NB4 (cell line): Measurements from ENCODE around the gene NOC2L.

Experiments used
- MYC ChIP-seq: IDR thresholded peaks from 2 replicates; pipeline ENCODE4 v1.6.1; 2011; ENCODE audit warnings: low read depth, low read length
- POLR2A ChIP-seq: IDR thresholded peaks from 2 replicates; pipeline ENCODE4 v1.6.1; 2011; ENCODE audit warnings: mild to moderate bottlenecking; ENCODE audit not compliant: insufficient read length; ENCODE audit errors: extremely low read depth
- TF ChIP-seq, protein P1 (sequence below): IDR thresholded peaks from one replicate; pipeline ENCODE4 v1.5.1; 2012; ENCODE audit warnings: low read depth, low read length
- TF ChIP-seq, protein P2 (sequence below): IDR thresholded peaks from 2 replicates; pipeline ENCODE4 v1.6.1; 2011; ENCODE audit warnings: low read depth, low read length

DNA sequence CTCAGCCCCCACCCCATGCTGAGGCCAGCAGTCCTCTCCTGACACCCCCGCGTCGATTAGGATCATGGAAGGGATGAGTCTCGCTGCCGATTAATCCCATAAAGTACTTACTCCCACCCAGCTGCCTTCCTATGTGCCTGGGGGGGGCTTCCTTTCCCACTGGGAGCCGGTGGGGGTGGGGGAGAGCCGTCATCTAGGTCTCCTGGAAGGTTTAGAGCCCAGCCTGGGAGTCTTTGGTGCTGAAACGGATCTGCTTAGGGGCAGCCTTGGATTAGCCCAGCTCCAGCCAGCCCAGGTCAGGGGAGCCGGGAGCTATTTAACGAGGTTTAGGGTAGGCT is 25.5 kb downstream of the NOC2L start:
- TF ChIP-seq, protein P1, sequence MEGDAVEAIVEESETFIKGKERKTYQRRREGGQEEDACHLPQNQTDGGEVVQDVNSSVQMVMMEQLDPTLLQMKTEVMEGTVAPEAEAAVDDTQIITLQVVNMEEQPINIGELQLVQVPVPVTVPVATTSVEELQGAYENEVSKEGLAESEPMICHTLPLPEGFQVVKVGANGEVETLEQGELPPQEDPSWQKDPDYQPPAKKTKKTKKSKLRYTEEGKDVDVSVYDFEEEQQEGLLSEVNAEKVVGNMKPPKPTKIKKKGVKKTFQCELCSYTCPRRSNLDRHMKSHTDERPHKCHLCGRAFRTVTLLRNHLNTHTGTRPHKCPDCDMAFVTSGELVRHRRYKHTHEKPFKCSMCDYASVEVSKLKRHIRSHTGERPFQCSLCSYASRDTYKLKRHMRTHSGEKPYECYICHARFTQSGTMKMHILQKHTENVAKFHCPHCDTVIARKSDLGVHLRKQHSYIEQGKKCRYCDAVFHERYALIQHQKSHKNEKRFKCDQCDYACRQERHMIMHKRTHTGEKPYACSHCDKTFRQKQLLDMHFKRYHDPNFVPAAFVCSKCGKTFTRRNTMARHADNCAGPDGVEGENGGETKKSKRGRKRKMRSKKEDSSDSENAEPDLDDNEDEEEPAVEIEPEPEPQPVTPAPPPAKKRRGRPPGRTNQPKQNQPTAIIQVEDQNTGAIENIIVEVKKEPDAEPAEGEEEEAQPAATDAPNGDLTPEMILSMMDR: no peak
- TF ChIP-seq POLR2A (no peak), MYC (no peak)
- TF ChIP-seq, protein P2, sequence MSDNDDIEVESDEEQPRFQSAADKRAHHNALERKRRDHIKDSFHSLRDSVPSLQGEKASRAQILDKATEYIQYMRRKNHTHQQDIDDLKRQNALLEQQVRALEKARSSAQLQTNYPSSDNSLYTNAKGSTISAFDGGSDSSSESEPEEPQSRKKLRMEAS: no peak
